GM18870 (cell line): Measurements from ENCODE around the gene MAMLD1.

Experiments used
- ATAC-seq: cut with Tn5 transposase; IDR thresholded peaks from one replicate; pipeline ENCODE4 v1.9.1; 2021; ENCODE audit warnings: moderate library complexity; ENCODE audit not compliant: unreplicated experiment

Gene MAMLD1

DNA sequence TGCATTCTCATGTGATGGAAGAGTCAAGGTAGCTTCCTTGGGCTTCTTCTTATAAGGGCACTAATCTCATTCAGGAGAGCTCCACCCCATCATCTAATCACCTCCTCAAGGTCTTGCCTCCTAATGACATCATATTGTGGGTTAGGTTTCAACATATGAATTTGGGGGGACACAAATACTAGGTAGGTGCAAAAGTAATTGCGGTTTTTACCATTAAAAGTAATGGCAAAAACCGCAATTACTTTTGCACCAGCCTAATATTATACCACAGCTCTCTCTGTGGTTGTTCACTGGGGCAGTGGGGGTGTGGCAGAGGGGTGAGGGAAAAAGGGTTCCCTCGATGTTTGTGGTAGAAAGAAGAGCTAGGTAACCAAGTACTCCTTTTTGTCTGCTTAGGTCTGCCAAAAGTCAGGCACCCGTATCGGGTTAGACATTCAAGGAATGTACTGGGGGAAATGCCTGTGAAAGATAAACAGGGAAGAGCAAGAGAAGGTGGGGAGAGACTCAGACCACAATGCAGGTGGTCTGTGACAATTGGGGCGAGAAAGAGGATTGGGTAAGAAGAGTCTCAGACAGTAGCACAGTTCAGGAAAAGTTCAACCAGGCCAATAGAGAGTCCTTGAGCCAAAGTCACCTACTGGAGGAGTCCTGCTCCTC lies 126.4 kb downstream of the MAMLD1 start:
- no peak for ATAC-seq

DNA sequence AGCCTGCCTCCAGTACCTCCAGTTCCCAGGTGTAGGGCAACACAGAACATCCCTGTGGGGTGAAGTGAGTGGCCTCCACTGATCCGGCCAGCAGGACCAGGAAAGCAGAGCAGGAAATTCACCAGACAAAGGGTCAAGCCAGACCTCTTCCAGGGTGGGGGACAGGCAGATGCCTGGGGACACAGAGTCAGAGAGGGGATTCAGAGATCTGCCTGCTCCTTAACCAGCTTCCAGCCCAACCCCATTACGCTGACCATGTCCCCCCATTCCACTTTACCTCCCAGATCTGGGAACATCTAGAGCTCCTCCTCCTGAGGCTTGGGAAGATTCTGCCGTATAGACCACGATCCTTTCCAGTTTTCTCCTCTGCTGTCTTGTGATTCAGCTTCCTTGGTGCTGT lies 132.4 kb downstream of the MAMLD1 start:
- ATAC-seq = no peak

DNA sequence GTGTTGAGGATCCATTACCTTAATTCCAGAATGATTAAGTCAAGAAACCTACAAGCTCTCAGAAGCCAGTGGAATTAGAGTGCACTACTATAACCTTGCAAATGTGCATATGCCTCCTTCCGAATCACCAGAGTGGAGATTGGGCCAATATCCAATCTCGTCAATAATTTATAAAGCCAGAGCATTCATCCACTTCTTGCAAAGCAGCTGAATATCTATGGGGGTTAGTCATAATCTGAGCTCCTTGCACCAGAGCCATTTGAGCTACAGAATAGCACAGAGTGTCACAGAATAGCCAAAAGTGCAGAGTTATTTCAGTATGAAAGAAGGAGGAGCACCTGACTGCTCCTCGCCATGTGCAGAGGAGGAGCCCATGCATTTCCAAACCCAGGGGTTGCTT lies 136.1 kb downstream of the MAMLD1 start:
- ATAC-seq = no peak

DNA sequence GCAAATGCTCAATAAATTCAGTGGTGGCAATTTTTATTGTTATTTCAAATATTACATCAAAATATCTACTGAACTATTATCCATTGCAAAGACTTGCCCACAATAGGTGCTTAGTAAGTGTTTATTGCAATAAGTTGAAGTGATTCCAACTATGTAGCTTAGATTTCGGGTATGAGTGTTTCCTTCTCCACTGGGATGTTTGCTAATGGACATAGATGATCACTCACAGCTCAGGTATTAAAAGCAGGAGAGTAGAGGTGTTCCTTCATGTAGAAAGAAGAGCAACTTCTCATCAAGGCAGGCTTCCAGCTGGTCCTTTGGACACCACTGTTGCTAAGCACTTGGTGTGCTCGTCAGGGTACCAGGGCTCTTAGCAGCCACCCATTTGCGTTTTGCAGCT lies 139.0 kb downstream of the MAMLD1 start:
- no peak for ATAC-seq

- ATAC-seq = no peak
Observed at GRCh38 chrX:150502979-150503897, 140.1 kb downstream of the MAMLD1 start.

DNA sequence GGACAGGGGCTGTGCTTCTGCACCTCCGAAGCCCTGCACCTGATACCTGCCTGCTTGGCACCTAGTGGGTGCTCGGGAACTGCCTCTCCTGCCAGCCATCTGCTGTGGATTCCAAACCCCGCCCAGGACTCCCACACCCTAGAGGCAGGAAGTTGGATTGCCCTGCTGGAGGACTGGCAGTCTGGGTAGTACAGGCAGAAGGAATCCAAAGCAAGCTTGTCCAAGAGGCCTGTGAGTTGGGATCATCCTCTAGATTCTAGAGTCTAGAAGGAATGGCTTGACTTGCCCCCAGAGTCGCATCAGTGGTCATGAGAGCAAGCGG lies 140.7 kb downstream of the MAMLD1 start:
- no peak for ATAC-seq

- ATAC-seq = no peak
Observed at GRCh38 chrX:150504397-150505182, 141.5 kb downstream of the MAMLD1 start.

GRCh38 chrX:150506020-150506419 lies 142.9 kb downstream of the MAMLD1 start:
- ATAC-seq = no peak

DNA sequence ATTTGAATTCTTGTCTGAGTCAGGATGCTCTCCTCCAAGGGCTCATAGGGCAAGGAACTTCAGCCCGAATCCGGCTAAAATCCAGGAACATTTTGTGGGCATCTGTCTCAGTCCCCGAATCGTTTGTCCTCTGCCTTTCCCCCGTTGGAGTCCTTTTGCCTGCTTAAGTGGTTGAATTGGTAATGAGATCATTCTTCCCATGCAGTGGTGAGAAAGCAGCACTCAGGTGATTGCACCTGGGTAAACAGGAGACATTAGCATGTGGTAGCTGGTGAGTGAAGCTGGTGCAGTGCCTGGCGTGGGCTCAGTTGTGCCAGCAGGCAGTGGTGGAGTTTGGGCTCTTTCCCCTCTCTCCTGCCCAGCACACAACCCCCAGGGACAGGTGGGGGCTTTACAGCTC lies 143.4 kb downstream of the MAMLD1 start:
- ATAC-seq = no peak

DNA sequence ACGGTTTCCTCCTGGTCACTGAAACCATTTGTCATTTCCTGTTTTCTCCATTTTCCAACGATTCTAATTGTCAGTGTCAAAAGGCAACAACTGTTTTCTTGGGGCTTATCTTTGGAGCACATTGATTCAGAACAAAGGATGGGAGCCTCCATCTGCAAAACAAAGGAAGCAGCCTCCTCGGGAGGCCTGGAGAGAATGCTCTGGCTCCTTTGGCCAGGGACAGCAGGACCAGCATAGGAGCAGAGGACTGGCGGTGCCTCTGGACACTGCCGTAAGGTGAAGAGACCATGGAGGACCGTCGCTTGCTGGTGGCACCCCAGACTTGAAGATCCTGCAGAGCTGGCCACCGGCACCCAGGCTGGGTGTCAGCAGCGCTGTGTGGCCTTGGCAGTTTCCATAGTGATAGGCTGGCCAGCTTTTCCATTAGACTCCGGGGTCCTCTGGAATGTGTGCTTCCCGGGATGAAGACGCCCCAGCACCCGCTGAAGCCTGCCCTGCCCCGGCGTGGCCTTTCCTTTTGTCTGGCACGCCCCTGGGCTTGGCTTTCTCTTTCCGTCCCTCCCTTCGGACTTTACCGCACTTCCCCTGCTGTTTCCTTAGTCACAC lies 144.2 kb downstream of the MAMLD1 start:
- no peak for ATAC-seq

DNA sequence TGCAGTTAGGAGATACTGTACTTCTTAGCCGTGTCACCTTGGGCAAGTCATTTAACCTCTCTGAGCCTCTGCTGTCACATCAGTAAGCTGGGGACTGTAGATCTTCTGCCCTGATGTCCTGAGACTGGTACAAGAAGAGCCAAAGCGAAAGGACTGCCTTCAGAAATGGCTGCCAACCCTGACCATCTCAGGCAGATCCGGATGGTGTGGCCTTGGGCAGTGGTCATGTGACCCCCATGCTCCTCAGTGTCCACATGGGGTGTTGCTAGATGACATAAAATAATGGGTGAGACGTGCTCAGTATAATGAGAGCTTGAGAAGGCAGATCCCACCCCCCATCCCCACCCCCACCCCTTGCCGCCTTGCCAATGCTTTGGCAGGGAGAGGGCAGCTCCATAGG lies 144.9 kb downstream of the MAMLD1 start:
- no peak for ATAC-seq

- ATAC-seq = no peak
Observed at GRCh38 chrX:150508451-150509367, 145.6 kb downstream of the MAMLD1 start.

- ATAC-seq = no peak
Observed at GRCh38 chrX:150509703-150510102, 146.6 kb downstream of the MAMLD1 start.

GRCh38 chrX:150512461-150512901 lies 149.4 kb downstream of the MAMLD1 start:
- no peak for ATAC-seq

DNA sequence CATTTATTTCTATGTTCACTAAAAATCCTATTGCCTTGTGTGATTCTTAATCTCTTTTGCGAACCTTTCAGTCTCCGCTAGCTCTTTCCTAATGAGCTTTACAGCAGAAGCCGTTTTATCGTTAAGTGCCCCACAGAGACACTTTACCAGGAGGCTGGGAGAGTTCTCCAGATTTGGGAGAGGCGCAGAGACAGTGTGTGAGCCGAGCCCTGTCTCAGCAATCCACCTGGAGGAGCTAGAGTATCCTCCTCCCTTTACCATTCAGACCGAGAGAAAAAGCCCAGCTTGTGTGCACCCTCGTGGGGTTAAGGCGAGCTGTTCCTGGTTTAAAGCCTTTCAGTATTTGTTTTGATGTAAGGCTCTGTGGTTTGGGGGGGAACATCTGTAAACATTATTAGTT lies 150.4 kb downstream of the MAMLD1 start:
- no peak for ATAC-seq

GRCh38 chrX:150514462-150514861 lies 151.3 kb downstream of the MAMLD1 start:
- ATAC-seq = no peak

- ATAC-seq = no peak
Observed at GRCh38 chrX:150515801-150516200, 152.7 kb downstream of the MAMLD1 start.

DNA sequence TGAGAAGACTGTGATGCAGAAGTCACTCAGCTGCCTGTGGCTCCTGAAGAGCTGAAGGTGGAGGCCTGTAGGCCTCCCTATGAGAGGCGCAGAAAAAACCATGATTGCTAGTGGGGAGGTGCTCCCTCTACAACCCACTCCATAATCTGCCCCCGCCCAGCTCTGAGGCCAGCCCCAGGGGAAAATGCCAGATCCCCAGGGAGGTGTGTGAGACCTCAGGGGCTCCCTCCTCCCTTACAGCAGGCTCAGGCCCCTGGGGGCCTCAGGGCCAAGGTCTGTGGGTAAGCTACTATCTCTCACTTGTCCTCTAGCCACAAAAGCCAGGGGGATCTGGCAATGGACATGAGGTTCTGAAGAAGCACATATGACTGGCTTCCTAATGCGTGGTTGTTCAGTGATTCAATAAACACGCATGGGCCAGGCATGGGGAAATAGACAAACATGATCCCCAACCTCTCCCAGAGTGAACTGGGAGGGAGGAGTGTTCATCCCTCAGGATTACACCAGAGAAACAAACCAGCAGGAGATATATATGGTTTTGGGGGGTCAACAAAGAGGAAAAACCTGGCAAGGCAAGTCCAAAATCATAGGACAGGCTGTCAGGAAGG lies 154.3 kb downstream of the MAMLD1 start:
- no peak for ATAC-seq

- ATAC-seq = no peak
Observed at GRCh38 chrX:150522494-150522893, 159.4 kb downstream of the MAMLD1 start.
